B cell (primary cell): Measurements from ENCODE around the gene BMPR1A. TPM values are rescaled to one million over a fixed set of nuclear protein-coding genes. Genes with fewer than 3 reads are reported as not detected.

ENCODE experiments used
- ATAC-seq: fragments of 200-7000 bp; cut with Tn5 transposase; one replicate; pipeline ENCODE4 v1.10.0; 2021; ENCODE audit warnings: low read depth, mild to moderate bottlenecking, moderate number of reproducible peaks, moderate library complexity
- CTCF ChIA-PET: fragments of 350-600 bp; sonication (Branson Sonifier 250); formaldehyde crosslinking; loops from one replicate; lab custom pipeline; 2021; ENCODE audit warnings: antibody characterized with exemption, inconsistent platforms; lab: Charles Lee
- POLR2A ChIA-PET: fragments of 350-600 bp; sonication (Branson Sonifier 250); formaldehyde crosslinking; loops from one replicate; lab custom pipeline; 2021; ENCODE audit warnings: antibody characterized with exemption; lab: Charles Lee
- DNase-seq: peaks from one replicate; pipeline ENCODE4 v3.0.0; 2013
- H2AFZ ChIP-seq: 2 replicates; pipeline ENCODE4 v1.6.1; 2012; ENCODE audit warnings: mild to moderate bottlenecking, low read depth, low read length; ENCODE audit not compliant: insufficient read depth, poor library complexity, severe bottlenecking
- H3K27ac ChIP-seq, 2 donors: 1 replicate in 1 of 2; 2 replicates in 1 of 2; pipeline ENCODE4 v1.5.1; 2012 to 2013; ENCODE audit warnings: low read length in 2 of 2, mild to moderate bottlenecking in 2 of 2, moderate library complexity in 1 of 2
- H3K27me3 ChIP-seq, 4 experiments: fragments of 200-600 bp in 1 of 4; sonication (generic) in 1 of 4; replicated peaks in 1 of 4; 1 replicate in 2 of 4; 2 replicates in 2 of 4; pipeline versions ENCODE4 v1.6.1 to v1.7.0; 2013 to 2016; ENCODE audit warnings: low read length in 3 of 4, mild to moderate bottlenecking in 2 of 4, mixed read lengths in 1 of 4, moderate library complexity in 1 of 4; ENCODE audit not compliant: insufficient read depth in 4 of 4, control insufficient read depth in 3 of 4; ENCODE audit errors: control extremely low read depth in 1 of 4
- H3K36me3 ChIP-seq, 2 experiments: replicated peaks in 1 of 2; 1 replicate in 1 of 2; 2 replicates in 1 of 2; pipeline versions ENCODE4 v1.6.1 to v1.7.1; 2013; ENCODE audit warnings: low read length in 1 of 2; ENCODE audit not compliant: insufficient read depth in 2 of 2, control insufficient read depth in 1 of 2; ENCODE audit errors: control extremely low read depth in 1 of 2, extremely low read depth in 1 of 2
- H3K4me1 ChIP-seq, 2 donors: fragments of 200-600 bp in 1 of 2; sonication (generic) in 1 of 2; 1 replicate in 1 of 2; 2 replicates in 1 of 2; pipeline versions ENCODE4 v1.5.1 to v1.6.1; 2013 to 2017; ENCODE audit warnings: low read length in 2 of 2; ENCODE audit not compliant: control insufficient read depth in 2 of 2, insufficient read depth in 2 of 2
- H3K4me2 ChIP-seq: replicated peaks from 2 replicates; pipeline ENCODE3; 2012; ENCODE audit warnings: mild to moderate bottlenecking, low read depth, low read length; ENCODE audit not compliant: poor library complexity, severe bottlenecking
- H3K4me3 ChIP-seq, 5 experiments: fragments of 200-600 bp in 1 of 5; sonication (generic) in 1 of 5; 1 replicate in 3 of 5; 2 replicates in 2 of 5; pipeline versions ENCODE4 v1.5.1 to v1.7.0; 2011 to 2016; ENCODE audit warnings: low read length in 4 of 5, mild to moderate bottlenecking in 4 of 5, low read depth in 2 of 5, control low read depth in 1 of 5, moderate library complexity in 1 of 5; ENCODE audit not compliant: insufficient read depth in 1 of 5; ENCODE audit errors: control extremely low read depth in 1 of 5, extremely low read depth in 1 of 5
- H3K79me2 ChIP-seq: fragments of 200-600 bp; sonication (generic); one replicate; pipeline ENCODE4 v1.6.0; 2016; ENCODE audit warnings: low read length; ENCODE audit not compliant: control insufficient read depth, insufficient read depth
- H3K9ac ChIP-seq: fragments of 200-600 bp; sonication (generic); 2 replicates; pipeline ENCODE4 v1.6.1; 2017; ENCODE audit warnings: mild to moderate bottlenecking, low read length, moderate library complexity
- H3K9me3 ChIP-seq, 3 donors: one replicate each; pipeline versions ENCODE4 v1.6.1 to v1.7.1; 2013; ENCODE audit warnings: low read length in 2 of 3; ENCODE audit not compliant: control insufficient read depth in 2 of 3, insufficient read depth in 1 of 3; ENCODE audit errors: control extremely low read depth in 1 of 3
- H4K20me1 ChIP-seq: 2 replicates; pipeline ENCODE4 v1.6.0; 2012; ENCODE audit warnings: mild to moderate bottlenecking, low read length; ENCODE audit not compliant: insufficient read depth, control insufficient read depth, poor library complexity, severe bottlenecking
- H3K27ac Mint-ChIP-seq: one replicate; pipeline ENCODE4 v1.8.0; 2021; ENCODE audit warnings: mixed read lengths
- H3K27me3 Mint-ChIP-seq: one replicate; pipeline ENCODE4 v1.8.0; 2021; ENCODE audit warnings: mixed read lengths
- H3K4me1 Mint-ChIP-seq: one replicate; pipeline ENCODE4 v1.8.0; 2021; ENCODE audit warnings: mixed read lengths
- H3K4me3 Mint-ChIP-seq: one replicate; pipeline ENCODE4 v1.8.0; 2021; ENCODE audit warnings: mixed read lengths
- H3K9me3 Mint-ChIP-seq: one replicate; pipeline ENCODE4 v1.8.0; 2022; ENCODE audit warnings: mixed read lengths; ENCODE audit not compliant: insufficient read depth
- CTCF ChIP-seq: fragments of 200-600 bp; IDR thresholded peaks from one replicate; pipeline ENCODE4 v1.8.0; 2022; ENCODE audit warnings: antibody characterized with exemption, mild to moderate bottlenecking
- EZH2 ChIP-seq: IDR thresholded peaks from 2 replicates; pipeline ENCODE4 v1.6.1; 2012; ENCODE audit warnings: borderline replicate concordance, low read depth, mild to moderate bottlenecking, moderate library complexity, low read length; ENCODE audit not compliant: insufficient read depth, poor library complexity, severe bottlenecking
- WGBS: methylation state at CpG from one replicate; pipeline ENCODE4 v1.1.5; 2013; ENCODE audit warnings: missing lambda C conversion rate; ENCODE audit not compliant: insufficient coverage; 5-methylcytosine and 5-hydroxymethylcytosine counted together
- intact Hi-C: fragments of 100-400 bp; cut with micrococcal nuclease; formaldehyde crosslinking; loops from one replicate; pipeline ENCODE4 v1.10.0; 2022
- polyA plus RNA-seq: library from polyadenylated mRNA; depleted of rRNA; stranded (reverse); fragments of >200 nt; gene quantifications from 2 replicates; pipeline ENCODE4 v1.2.3, GENCODE V29; 2012
- total RNA-seq, 2 donors: library from RNA; stranded (reverse); fragments of 120-200 nt in 1 of 2; gene quantifications; 1 replicate in 1 of 2; 2 replicates in 1 of 2; pipeline versions ENCODE4 v1.2.3 to v1.2.4, GENCODE V29; 2013 to 2022

The BMPR1A gene
- total and polyA plus RNA-seq, 2 donors (not counting 1 experiment from before 2014, with no cell fraction given): 1.9 to 15.1 TPM

- intact Hi-C loops: no loop called here
- TF ChIP-seq CTCF: no peak
- TF ChIP-seq EZH2: no peak
- DNase-seq (peak; percentile 38), ATAC-seq (no peak)
- Histone ChIP-seq H3K9me3 (no peaks in the 10 kb centered on the region), H3K4me3 (no peak overlapping the region), H3K79me2 (peaks cover 4% of the 10 kb centered on the region), H4K20me1 (no peaks in the 10 kb centered on the region), H3K9ac (no peak overlapping the region), H3K27me3 (peaks cover 0 to 23% (median 17%) of the 10 kb centered on the region in 4 experiments), H3K4me1 (peaks cover 25 to 31% of the 10 kb centered on the region in 2 donors), H2AFZ (peak overlapping the region; percentile 16), H3K4me2 (no peak overlapping the region), H3K36me3 (no peaks in the 10 kb centered on the region), H3K27ac (no peak overlapping the region)
- no peak overlapping the region for H3K4me3 Mint-ChIP-seq
- WGBS: no CpG with 5 or more reads among the region's 2 CpGs
- ChIA-PET CTCF (interaction anchor here (0.6 kb wide), 1 partner anchor 25 kb away, joined by 4 read pairs; no protein-coding TSS in a partner anchor), POLR2A (interaction anchor here (2.1 kb wide), 1 partner anchor 41 kb away, joined by 10 read pairs; no protein-coding TSS in a partner anchor)
- no peak overlapping the region for H3K27ac Mint-ChIP-seq
- peaks cover 13% of the 10 kb centered on the region for H3K27me3 Mint-ChIP-seq
- peaks cover 30% of the 10 kb centered on the region for H3K4me1 Mint-ChIP-seq
- no peaks in the 10 kb centered on the region for H3K9me3 Mint-ChIP-seq
Observed at GRCh38 chr10:86753051-86753450, 3.4 kb upstream of the BMPR1A start.

- peaks cover 3 to 26% (median 21%) of the 10 kb centered on the region in 4 experiments for H3K27me3 ChIP-seq
- no peak for DNase-seq
- peak overlapping the region; percentile 37 for H3K27ac Mint-ChIP-seq
- no peaks in the 10 kb centered on the region for H3K9me3 Mint-ChIP-seq
- H3K4me1 Mint-ChIP-seq: peaks cover 35% of the 10 kb centered on the region
- peaks cover 31 to 34% of the 10 kb centered on the region in 2 donors for H3K4me1 ChIP-seq
- WGBS: 98% methylated on average over 9 of the region's 12 CpGs
- no peak overlapping the region for H2AFZ ChIP-seq
- TF ChIP-seq EZH2: no peak
- no peak for TF ChIP-seq CTCF
- no peak overlapping the region for H3K9ac ChIP-seq
- no peak for ATAC-seq
- H4K20me1 ChIP-seq: no peaks in the 10 kb centered on the region
- H3K4me3 ChIP-seq: no peak overlapping the region
- CTCF ChIA-PET: no interaction called here
- no peak overlapping the region for H3K27ac ChIP-seq
- peak overlapping the region; percentile 16 for H3K4me3 Mint-ChIP-seq
- H3K79me2 ChIP-seq: peaks cover 4% of the 10 kb centered on the region
- no peak overlapping the region for H3K4me2 ChIP-seq
- no peaks in the 10 kb centered on the region for H3K9me3 ChIP-seq
- H3K36me3 ChIP-seq: no peaks in the 10 kb centered on the region
- intact Hi-C loops: loop anchor here (2.0 kb wide), 1 partner anchor 341 kb away; the partner anchor contains the start of genes GLUD1 and SHLD2
- POLR2A ChIA-PET: interaction anchor here (2.1 kb wide), 1 partner anchor 42 kb away, joined by 10 read pairs; no protein-coding TSS in a partner anchor
- peaks cover 20% of the 10 kb centered on the region for H3K27me3 Mint-ChIP-seq
Observed at GRCh38 chr10:86753638-86754434, 2.6 kb upstream of the BMPR1A start.
